ENCODE measurements around the gene TTC27.
"Not testable (repeated sequence)": the region's sequence is repeated elsewhere in the genome, so short reads cannot be mapped to it uniquely, and the experiment has no call there.

TTC27 gene

DNA sequence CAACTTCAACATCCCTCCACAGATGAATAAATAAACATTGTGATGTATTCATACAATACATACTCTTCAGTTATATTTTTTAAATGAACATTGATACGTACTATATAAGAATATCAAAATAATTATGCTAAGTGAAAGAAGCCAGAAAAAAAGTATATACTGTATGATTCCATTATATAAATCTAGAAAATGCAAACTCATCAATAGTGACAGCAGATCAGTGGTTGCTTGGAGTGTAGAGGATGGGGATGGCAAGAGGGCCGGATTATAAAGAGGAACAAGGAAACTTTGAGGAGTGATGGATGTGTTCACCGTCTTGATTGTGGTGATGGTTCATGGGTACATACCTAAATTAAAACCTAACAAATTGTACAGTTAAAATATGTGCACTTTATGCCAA, 3.0 kb upstream of the TTC27 start:
- H3K4me3 ChIP-seq (ENCODE audit: insufficient read depth, low read depth, low read length, poor library complexity, severe bottlenecking): no peak overlapping the region
- no peaks in the 10 kb centered on the region for H3K27me3 ChIP-seq (replicated peaks; ENCODE audit: control insufficient read depth, insufficient read depth, low read length, poor library complexity, severe bottlenecking)
- H3K4me1 ChIP-seq (ENCODE audit: control insufficient read depth, insufficient read depth, low read length, poor library complexity, severe bottlenecking): peaks cover 11% of the 10 kb centered on the region
- no peak for DNase-seq
- H3K9me3 ChIP-seq (ENCODE audit: control insufficient read depth, low read length): no peaks in the 10 kb centered on the region
- no peak overlapping the region for H3K27ac ChIP-seq (ENCODE audit: insufficient read depth, low read length, poor library complexity, severe bottlenecking)
- no peaks in the 10 kb centered on the region for H3K36me3 ChIP-seq (ENCODE audit: control insufficient read depth, insufficient read depth, low read length)

GRCh38 chr2:32626639-32627221, 1.1 kb upstream of the TTC27 start:
- DNase-seq: no peak
- no peaks in the 10 kb centered on the region for H3K36me3 ChIP-seq (ENCODE audit: control insufficient read depth, insufficient read depth, low read length)
- no peaks in the 10 kb centered on the region for H3K27me3 ChIP-seq (replicated peaks; ENCODE audit: control insufficient read depth, insufficient read depth, low read length, poor library complexity, severe bottlenecking)
- H3K9me3 ChIP-seq (ENCODE audit: control insufficient read depth, low read length): no peaks in the 10 kb centered on the region
- H3K27ac ChIP-seq (ENCODE audit: insufficient read depth, low read length, poor library complexity, severe bottlenecking): no peak overlapping the region
- no peak overlapping the region for H3K4me3 ChIP-seq (ENCODE audit: insufficient read depth, low read depth, low read length, poor library complexity, severe bottlenecking)
- peaks cover 11% of the 10 kb centered on the region for H3K4me1 ChIP-seq (ENCODE audit: control insufficient read depth, insufficient read depth, low read length, poor library complexity, severe bottlenecking)

DNA sequence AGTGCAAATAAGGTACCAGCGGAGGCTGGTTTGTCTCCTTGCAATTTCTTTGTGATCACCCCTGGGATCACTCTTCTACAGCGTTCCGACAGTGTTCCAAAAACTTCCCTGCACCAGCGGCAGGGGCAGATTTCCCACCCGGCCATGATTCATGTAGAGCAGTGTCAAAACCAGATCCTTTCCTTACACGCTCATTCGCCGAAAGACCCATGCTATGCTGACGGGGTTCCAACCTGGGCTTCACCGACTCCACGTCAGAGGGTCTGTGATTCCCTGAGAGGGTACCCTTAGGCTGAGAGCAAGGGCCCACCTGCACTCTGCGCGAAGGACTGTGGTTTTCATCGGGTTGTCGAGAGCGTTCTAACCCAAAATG, 423 bp upstream of the TTC27 start:
- peaks cover 11% of the 10 kb centered on the region for H3K4me1 ChIP-seq (ENCODE audit: control insufficient read depth, insufficient read depth, low read length, poor library complexity, severe bottlenecking)
- no peaks in the 10 kb centered on the region for H3K36me3 ChIP-seq (ENCODE audit: control insufficient read depth, insufficient read depth, low read length)
- H3K27ac ChIP-seq (ENCODE audit: insufficient read depth, low read length, poor library complexity, severe bottlenecking): peak overlapping the region; percentile 58
- H3K9me3 ChIP-seq (ENCODE audit: control insufficient read depth, low read length): no peaks in the 10 kb centered on the region
- peak overlapping the region; percentile 94 for H3K4me3 ChIP-seq (ENCODE audit: insufficient read depth, low read depth, low read length, poor library complexity, severe bottlenecking)
- no peaks in the 10 kb centered on the region for H3K27me3 ChIP-seq (replicated peaks; ENCODE audit: control insufficient read depth, insufficient read depth, low read length, poor library complexity, severe bottlenecking)
- no peak for DNase-seq

- no peaks in the 10 kb centered on the region for H3K27me3 ChIP-seq (replicated peaks; ENCODE audit: control insufficient read depth, insufficient read depth, low read length, poor library complexity, severe bottlenecking)
- no peak overlapping the region for H3K4me3 ChIP-seq (ENCODE audit: insufficient read depth, low read depth, low read length, poor library complexity, severe bottlenecking)
- no peak for DNase-seq
- no peaks in the 10 kb centered on the region for H3K9me3 ChIP-seq (ENCODE audit: control insufficient read depth, low read length)
- peaks cover 39% of the 10 kb centered on the region for H3K36me3 ChIP-seq (ENCODE audit: control insufficient read depth, insufficient read depth, low read length)
- no peak overlapping the region for H3K27ac ChIP-seq (ENCODE audit: insufficient read depth, low read length, poor library complexity, severe bottlenecking)
- peaks cover 11% of the 10 kb centered on the region for H3K4me1 ChIP-seq (ENCODE audit: control insufficient read depth, insufficient read depth, low read length, poor library complexity, severe bottlenecking)
Observed at GRCh38 chr2:32632089-32632488, 4.2 kb downstream of the TTC27 start.

DNA sequence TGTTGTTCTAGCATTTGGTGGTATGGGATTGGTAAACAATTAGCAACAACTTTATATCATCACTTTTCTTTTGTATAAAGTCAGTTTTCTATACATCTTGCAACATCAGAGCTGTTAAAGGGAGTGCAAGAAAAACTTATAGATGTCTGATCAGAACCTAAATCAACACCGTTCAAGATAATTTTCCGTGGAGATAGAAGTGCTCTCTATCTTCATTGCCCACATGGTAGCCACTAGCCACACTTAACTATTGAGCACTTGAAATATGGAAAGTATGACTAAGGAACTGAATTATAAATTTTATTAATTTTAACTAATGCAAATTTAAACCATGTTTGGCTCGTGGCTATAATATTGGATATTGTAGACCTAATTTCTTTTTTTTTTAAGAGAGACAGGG, 5.2 kb downstream of the TTC27 start:
- Histone ChIP-seq H3K27me3 (replicated peaks; ENCODE audit: control insufficient read depth, insufficient read depth, low read length, poor library complexity, severe bottlenecking) (no peaks in the 10 kb centered on the region), H3K4me3 (ENCODE audit: insufficient read depth, low read depth, low read length, poor library complexity, severe bottlenecking) (no peak overlapping the region), H3K9me3 (ENCODE audit: control insufficient read depth, low read length) (no peaks in the 10 kb centered on the region), H3K4me1 (ENCODE audit: control insufficient read depth, insufficient read depth, low read length, poor library complexity, severe bottlenecking) (peaks cover 5% of the 10 kb centered on the region), H3K36me3 (ENCODE audit: control insufficient read depth, insufficient read depth, low read length) (peaks cover 39% of the 10 kb centered on the region), H3K27ac (ENCODE audit: insufficient read depth, low read length, poor library complexity, severe bottlenecking) (no peak overlapping the region)
- no peak for DNase-seq

- H3K4me3 ChIP-seq (ENCODE audit: insufficient read depth, low read depth, low read length, poor library complexity, severe bottlenecking): not testable (repeated sequence)
- peaks cover 62% of the 10 kb centered on the region for H3K36me3 ChIP-seq (ENCODE audit: control insufficient read depth, insufficient read depth, low read length)
Observed at GRCh38 chr2:32638548-32638947, 10.7 kb downstream of the TTC27 start.

DNA sequence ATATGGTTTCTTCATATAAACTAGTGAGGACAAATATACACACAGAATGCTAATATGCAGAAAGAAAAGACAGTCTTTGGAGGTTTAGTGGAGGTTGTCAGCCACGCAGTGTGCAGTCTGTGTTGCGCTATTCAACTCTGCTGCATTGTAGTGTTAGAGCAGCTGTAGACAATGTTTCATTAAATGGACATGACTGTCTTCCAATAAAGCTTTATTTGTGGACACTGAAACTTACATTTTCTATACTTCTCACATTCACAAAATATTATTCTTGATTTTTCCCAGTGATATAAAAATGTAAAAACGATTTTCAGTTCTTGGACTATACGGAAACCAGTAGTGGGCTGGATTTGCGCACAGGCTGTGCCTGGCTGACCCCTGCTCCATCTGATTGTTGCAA, 13.3 kb downstream of the TTC27 start:
- DNase-seq: no peak
- Histone ChIP-seq H3K36me3 (ENCODE audit: control insufficient read depth, insufficient read depth, low read length) (peaks cover 43% of the 10 kb centered on the region), H3K4me1 (ENCODE audit: control insufficient read depth, insufficient read depth, low read length, poor library complexity, severe bottlenecking) (no peaks in the 10 kb centered on the region), H3K27me3 (replicated peaks; ENCODE audit: control insufficient read depth, insufficient read depth, low read length, poor library complexity, severe bottlenecking) (no peaks in the 10 kb centered on the region), H3K27ac (ENCODE audit: insufficient read depth, low read length, poor library complexity, severe bottlenecking) (no peak overlapping the region), H3K4me3 (ENCODE audit: insufficient read depth, low read depth, low read length, poor library complexity, severe bottlenecking) (no peak overlapping the region), H3K9me3 (ENCODE audit: control insufficient read depth, low read length) (no peaks in the 10 kb centered on the region)

More at GRCh38 chr2:32638548-32638947, 10.7 kb downstream of the TTC27 start:
- not testable (repeated sequence) for DNase-seq; H3K27me3 ChIP-seq (replicated peaks; ENCODE audit: control insufficient read depth, insufficient read depth, low read length, poor library complexity, severe bottlenecking); H3K9me3 ChIP-seq (ENCODE audit: control insufficient read depth, low read length); H3K4me1 ChIP-seq (ENCODE audit: control insufficient read depth, insufficient read depth, low read length, poor library complexity, severe bottlenecking); H3K27ac ChIP-seq (ENCODE audit: insufficient read depth, low read length, poor library complexity, severe bottlenecking)

DNA sequence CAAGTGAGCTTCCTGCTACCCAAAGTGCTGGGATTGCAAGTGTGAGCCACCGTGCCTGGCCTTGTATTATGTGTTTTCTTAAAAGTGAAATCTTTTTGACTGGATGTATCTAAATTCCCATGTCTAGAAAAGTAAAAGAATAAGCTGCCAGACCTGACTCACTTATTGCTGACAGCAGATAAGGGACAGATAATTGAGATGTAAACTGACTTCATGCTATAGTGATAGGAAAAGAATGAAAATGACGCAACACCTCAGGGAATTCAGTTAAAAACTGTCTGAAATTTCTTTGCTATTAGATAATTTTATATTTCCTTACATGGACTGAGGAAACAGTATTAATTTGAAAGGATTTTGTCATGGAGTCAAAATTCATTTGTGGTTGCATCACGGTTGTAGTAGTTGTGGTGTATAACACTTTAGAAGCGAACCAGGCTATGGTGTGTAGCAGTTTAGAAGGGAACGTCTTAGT, 19.4 kb downstream of the TTC27 start:
- no peak for DNase-seq
- Histone ChIP-seq H3K27me3 (replicated peaks; ENCODE audit: control insufficient read depth, insufficient read depth, low read length, poor library complexity, severe bottlenecking) (no peaks in the 10 kb centered on the region), H3K4me3 (ENCODE audit: insufficient read depth, low read depth, low read length, poor library complexity, severe bottlenecking) (no peak overlapping the region), H3K36me3 (ENCODE audit: control insufficient read depth, insufficient read depth, low read length) (peaks cover 24% of the 10 kb centered on the region), H3K4me1 (ENCODE audit: control insufficient read depth, insufficient read depth, low read length, poor library complexity, severe bottlenecking) (no peaks in the 10 kb centered on the region), H3K9me3 (ENCODE audit: control insufficient read depth, low read length) (no peaks in the 10 kb centered on the region), H3K27ac (ENCODE audit: insufficient read depth, low read length, poor library complexity, severe bottlenecking) (no peak overlapping the region)

GRCh38 chr2:32652555-32653209, 24.8 kb downstream of the TTC27 start:
- no peak for DNase-seq
- no peak overlapping the region for H3K4me3 ChIP-seq (ENCODE audit: insufficient read depth, low read depth, low read length, poor library complexity, severe bottlenecking)

DNA sequence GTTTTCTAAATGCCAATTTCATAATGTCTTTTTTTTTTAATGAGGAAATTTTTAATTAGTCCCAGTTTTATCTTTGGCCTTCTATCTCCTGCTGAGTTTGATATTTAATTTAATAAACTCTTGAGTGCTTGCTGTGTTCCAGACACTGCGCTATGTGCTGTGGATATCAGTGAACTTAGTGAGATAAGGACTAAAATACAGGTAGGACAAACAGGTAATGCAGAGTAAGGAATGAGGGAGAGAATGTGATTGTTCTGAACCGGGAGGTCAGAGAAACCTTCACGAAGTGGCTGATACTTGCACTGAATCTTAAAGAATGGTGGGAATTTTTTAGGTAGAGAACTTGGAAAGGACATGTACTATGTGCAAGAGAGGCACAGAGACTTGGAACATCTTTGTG, 28.2 kb downstream of the TTC27 start:
- H3K4me3 ChIP-seq (ENCODE audit: insufficient read depth, low read depth, low read length, poor library complexity, severe bottlenecking): no peak overlapping the region
- peaks cover 5% of the 10 kb centered on the region for H3K36me3 ChIP-seq (ENCODE audit: control insufficient read depth, insufficient read depth, low read length)
- no peak for DNase-seq
- no peak overlapping the region for H3K27ac ChIP-seq (ENCODE audit: insufficient read depth, low read length, poor library complexity, severe bottlenecking)
- H3K4me1 ChIP-seq (ENCODE audit: control insufficient read depth, insufficient read depth, low read length, poor library complexity, severe bottlenecking): no peaks in the 10 kb centered on the region
- H3K27me3 ChIP-seq (replicated peaks; ENCODE audit: control insufficient read depth, insufficient read depth, low read length, poor library complexity, severe bottlenecking): no peaks in the 10 kb centered on the region
- H3K9me3 ChIP-seq (ENCODE audit: control insufficient read depth, low read length): no peaks in the 10 kb centered on the region

More at GRCh38 chr2:32652555-32653209, 24.8 kb downstream of the TTC27 start:
- H3K27me3 ChIP-seq (replicated peaks; ENCODE audit: control insufficient read depth, insufficient read depth, low read length, poor library complexity, severe bottlenecking): no peaks in the 10 kb centered on the region
- peaks cover 14% of the 10 kb centered on the region for H3K36me3 ChIP-seq (ENCODE audit: control insufficient read depth, insufficient read depth, low read length)
- no peak overlapping the region for H3K27ac ChIP-seq (ENCODE audit: insufficient read depth, low read length, poor library complexity, severe bottlenecking)
- no peaks in the 10 kb centered on the region for H3K9me3 ChIP-seq (ENCODE audit: control insufficient read depth, low read length)
- H3K4me1 ChIP-seq (ENCODE audit: control insufficient read depth, insufficient read depth, low read length, poor library complexity, severe bottlenecking): no peaks in the 10 kb centered on the region
